HG03135 (cell line): ENCODE results near the gene FAF1.

Source experiments
- ATAC-seq: cut with Tn5 transposase; IDR thresholded peaks from one replicate; pipeline ENCODE4 v1.9.1; 2021; ENCODE audit warnings: mild to moderate bottlenecking, moderate library complexity; ENCODE audit not compliant: unreplicated experiment

The FAF1 gene

DNA sequence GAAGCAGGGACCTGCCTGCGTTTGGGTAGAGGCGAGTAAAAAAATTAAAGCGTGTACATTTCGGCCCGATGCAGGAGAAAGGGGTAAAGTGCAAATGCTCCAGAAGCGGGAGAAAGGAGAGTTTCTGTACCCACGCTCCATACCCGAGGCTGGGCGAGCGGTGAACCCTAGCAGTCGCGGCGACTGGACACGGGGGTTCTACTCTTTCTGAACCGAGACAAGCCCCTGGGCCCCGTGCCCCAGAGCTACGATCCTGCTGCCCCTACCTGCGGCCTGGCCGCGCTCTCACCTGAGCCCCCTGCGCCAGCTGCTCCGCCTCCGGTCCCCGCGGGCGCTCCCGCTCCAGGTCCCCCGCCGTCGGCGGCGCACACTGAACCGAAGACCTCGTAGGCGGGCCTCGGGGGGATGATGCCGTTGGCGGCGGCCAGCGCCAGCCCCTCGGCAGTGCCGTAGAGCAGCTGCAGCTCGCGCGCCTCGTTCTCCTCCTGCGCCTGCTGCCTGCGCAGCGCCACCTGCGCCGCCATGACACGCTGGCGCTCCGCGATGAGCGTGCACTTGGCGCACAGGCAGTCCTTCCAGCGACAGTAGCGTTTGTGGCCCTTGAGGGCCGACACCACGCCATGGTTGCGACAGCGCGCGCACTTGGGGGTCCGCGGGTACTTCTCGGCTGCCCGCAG, 539.2 kb downstream of the FAF1 start:
- ATAC-seq: no peak

DNA sequence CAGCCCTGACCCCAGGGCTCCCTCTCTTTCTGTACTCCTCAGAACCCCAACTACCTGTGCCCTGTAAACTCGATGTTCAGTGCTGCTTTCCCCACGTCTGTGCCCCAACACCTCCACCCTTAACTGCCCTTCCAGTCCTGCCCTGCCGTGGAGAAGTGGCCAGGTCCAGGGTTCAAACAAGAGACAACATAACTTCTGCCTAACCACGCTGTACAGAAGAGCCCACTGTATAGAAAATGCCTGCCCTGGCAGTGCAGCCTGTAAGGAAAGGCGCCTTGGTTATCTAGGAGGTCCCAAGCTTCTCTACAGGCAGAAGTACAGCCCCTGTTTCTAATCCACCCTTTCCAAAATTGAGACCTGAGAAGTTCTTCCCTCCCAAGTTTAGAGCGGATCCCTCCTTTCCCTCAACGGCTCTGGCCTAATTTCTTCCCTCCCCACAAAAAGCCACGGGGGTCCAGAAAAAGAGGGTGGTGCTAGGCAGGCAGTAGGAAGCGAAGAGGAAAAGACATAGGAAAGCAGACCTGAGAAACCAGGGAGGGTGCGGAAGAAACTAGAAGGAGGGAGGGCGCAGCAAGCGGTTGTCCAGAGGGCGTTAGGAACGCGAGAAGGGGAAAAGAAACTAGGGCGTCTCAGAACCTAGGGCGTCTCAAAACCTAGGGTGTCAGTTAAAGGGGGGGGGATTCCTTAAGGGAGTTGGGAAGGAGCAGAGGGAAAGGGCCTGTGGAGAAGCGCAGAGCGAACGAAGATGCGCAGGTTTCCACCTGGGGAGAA, 540.0 kb downstream of the FAF1 start:
- ATAC-seq: no peak

DNA sequence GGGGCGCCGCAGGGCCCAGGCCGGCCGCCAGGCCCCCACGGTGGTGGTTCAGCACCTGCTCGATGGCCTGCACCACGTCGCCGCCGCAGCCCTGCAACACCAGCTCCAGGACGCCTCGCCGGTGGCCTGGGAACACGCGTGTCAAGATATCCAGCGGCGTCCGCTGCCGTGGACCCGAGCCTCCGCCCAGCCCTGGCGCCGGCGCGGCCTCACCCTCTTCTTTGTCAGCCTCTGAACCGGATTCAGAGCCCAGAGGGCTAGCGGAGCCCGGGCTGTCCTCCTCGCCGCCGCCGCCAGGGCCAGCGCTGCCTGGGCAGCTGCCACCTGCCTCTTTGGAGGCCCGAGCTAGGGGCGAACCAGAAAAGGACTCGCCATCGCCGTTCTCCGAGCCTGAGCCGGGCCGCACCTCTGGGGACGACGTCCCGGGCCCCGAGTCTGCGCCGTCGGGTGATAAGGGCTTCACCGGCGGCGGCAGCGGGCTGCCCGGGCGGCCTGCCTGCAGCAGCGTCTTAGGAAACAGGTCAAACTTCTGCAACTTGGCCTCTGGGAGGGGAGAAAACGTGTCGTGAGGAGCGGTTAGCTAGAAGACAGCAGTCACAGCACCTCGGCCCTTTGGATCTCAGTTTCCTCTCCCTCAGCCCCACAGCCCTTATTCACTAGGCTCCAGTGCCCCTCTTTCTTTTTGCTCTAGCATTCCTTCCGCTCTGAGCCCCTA, 540.7 kb downstream of the FAF1 start:
- ATAC-seq: no peak

DNA sequence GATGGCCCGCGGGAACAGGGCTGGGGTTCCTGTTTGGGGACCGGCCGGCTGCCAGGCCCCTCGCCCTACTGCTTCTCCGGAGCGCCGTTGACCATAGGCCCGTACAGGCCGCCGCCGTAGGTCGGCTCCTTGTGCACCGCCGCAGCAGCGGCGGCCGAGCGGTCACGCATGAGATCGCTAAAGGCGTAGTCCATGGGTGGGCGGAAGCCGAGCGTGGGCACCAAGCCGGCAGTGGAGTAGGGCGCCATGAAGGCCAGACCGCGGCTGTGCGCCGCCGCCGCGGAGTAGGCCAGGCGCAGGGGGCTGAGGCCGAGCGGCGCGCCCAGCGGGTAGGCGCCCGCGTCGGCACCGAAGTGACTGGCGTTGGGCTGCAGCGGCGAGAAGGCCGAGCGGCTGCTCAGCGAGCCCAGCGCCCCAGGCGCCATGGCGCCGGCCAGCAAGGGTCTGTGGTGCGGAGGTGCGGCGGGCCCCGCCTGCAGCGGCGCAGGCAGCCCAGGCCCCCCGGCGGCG, 541.4 kb downstream of the FAF1 start:
- ATAC-seq: no peak

DNA sequence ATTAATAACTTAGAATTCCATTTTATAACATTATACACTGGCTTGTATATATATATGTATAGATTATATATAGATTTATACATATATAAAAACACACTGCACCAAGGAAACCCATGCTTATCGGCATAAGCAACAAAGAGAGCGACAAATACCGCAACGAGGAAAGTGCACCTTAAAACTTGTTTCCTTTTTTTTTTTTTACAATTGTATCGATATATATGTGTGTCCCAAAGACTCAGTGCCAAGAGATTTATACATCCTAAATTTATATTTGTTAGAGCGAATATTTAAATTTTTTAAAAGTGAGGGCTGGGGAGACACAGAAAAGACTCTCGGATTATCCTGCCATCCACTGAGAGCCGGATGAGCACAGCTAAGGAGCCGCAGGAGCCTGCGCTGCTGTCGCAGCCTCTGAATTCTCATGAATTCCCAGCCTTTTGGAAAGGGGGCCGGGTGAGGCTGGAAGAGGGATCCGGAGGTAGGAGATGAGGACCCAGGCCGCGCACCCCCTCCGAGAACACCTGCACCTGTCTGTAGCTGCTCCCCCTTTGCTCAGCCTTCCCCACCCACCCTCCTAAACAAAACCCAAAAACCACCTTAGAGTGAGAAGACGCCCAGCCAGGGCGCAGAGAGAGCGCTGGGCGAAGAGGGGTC, 542.0 kb downstream of the FAF1 start:
- no peak for ATAC-seq

DNA sequence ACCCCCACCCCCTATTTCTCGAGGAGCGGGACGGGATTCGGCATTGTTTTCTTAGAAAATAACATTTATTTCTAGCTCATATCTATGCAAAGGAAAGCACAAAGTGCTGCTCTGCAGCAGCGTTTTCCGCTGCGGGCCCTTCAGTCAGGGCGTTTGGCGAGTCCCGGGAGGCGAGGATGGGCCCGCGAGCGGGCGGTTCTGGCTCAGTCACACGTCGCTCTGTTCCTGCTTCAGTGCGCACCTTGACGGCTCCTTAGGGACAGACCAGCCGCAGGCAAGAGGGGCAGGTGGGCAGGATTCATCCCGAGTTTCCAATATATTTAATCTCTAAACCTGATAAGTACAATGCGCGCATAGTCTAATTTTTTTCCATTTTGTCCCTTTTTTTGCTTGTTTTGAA, 542.6 kb downstream of the FAF1 start:
- no peak for ATAC-seq

DNA sequence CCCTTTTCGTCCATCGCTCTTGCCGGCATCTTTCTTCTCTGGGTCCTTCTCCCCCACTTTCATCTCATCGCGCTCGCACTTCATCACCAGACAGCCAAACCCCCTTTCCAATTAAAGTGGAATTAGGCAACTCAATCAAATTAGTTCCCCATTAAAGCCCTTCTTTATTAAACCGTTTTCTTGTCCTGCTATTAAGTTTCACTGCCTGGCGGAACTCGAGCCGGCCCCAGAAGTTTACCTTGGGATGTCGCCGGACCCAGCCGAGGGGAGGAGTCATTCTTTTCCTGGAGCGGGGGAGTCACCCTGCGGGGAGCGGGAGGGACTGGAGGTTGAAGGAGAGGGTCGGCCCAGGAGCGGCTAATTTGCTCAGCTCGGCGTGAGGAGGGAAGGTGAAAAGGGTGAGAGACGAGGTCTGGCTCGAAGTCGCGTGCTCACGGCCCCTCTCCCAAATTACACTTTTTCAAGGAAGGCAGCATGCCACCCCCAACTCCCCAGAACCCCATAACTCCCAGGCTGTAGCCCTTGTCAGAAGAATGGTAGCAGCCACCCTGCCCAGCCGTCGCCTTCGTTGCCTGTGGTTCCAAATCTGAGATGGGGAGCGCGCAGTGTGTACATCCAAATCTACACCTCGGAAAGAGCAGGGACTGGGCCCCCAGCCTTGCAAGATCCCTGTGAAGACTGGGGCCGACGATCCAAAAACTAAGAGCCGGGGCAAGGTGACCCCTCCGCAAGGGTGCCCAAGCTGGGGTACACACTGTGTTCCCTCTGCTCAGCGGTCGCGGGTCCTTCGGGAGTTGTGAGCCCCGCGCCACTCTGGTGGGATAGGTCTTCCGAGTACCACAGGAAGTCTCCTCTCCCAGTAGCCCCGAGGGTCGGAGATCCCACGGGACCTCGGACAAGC, 543.3 kb downstream of the FAF1 start:
- no peak for ATAC-seq

DNA sequence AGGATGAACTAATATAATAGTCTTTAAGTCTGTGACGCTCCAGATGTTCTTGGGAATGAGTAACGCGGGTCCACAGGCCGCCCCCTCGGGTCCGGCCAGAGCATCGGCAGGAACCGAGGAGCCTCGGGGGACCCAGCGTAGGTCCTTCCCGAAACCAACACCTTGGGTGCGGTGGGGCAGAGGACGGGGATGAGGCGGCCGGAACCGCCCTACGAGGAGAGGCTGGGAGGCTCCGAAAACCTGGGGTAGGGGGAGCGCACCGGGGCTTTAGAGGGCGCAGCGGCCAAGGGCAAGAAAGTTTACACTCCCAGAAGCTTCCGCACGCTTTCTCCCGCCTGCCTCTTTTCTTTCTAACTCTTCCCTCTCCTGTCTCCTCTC, 543.9 kb downstream of the FAF1 start:
- ATAC-seq: no peak

DNA sequence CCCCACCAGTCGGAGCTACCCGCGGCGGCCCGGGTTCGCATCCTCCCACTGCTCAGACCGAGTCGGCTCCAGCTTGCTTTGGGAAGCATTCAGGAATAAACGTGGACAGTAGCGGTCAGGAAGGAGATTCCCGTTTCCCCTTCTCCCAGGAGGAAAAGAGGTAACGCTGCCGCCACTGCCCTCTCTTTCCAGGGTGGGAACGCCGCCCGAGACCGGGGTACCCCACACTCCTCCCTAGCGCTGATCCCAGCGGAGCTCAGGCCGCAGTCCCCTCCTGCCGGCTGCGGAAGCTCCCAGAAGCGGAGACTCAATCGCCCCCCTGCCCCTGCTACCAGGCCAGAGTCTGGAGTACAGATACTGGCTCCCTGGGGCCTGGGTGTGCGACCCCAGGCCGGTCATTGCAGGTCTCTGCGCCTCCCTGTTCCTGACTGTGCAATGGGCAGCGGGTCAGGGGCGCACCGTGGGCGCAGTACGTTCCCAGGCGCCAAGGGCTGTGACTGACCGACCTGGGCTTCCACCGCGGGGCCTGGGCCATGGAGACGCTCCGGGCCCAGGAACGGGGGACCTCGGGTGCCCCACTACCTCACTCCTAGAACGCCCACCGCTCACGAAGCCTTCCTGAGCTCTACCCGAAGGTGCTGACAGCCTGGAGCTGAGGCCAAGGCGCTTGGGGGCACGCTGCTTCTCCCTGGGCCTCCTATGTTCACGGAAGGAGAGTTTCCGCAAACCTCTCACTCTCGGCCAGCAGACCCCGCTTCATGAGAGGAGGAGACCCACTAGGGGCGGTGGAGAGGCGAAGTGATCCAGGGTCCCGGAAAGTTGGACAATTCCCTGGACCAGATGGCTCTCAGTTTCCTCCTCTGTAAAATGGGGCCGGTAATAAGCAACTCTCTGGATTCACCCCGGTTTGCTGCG, 544.6 kb downstream of the FAF1 start:
- ATAC-seq: no peak

DNA sequence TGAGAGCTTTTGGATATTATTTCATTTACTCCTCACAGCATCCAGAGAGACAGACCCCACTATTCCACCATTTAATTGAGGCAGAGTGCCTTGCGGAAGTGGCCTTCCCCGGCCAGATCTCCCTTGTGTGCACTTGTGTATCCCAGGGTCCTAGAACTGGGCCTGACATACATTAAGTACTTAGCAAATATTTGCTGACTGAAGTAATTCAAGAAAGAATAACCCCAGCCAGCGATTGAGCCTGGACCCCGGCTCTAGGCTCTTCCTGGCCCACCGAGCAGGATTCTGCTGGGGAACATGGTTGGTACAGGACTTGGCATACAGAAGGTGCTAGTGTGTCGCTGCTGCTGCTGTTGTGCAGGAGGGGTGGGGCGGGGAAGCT, 545.2 kb downstream of the FAF1 start:
- no peak for ATAC-seq

DNA sequence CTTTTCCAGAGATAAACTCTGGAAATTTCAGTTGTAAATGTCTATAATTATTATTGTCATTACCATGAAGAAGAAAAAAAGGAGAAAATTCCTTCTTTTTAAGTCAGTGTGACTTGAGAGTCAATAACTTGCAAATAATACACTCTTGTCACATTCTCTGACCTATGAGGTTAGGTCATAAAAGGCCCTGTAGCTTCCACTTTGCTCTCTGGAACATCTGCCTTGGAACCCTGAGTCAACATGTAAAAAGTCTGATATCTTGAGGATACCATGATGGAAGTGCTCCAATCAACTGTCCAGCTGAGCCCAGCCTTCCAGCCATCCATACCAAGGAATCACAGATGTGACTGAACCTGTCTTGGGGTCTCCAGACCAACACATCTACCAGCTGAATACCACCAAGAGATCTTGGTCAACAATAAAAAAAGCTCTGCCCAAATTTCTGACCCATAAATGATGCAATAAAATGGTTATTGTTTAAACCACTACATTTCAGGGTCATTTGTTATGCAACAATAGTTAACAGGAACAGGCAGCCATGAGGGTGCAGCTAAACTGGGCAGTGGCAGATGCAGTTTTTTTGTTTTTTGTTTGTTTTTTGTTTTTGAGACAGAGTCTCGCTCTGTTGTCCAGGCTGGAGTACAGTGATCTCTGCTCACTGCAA, 547.1 kb downstream of the FAF1 start:
- no peak for ATAC-seq

DNA sequence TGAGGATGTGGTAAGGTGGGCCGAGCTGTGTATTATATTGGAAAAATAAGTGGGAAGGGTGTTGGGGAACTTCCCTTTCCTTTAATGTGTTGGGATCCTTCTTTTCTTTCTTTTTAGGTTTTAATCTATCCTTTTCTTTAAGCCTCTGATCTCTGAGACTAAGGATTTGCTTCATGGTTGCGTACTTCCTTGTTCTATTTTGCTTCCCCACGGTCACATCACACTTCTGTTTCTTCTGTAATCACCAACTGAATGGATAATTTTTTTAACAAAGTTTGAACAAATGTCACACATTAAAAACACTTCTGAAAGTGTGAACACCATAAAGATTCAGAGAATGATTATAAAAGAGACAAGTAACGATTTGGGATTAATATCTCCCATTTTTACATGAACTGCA, 554.3 kb downstream of the FAF1 start:
- no peak for ATAC-seq

DNA sequence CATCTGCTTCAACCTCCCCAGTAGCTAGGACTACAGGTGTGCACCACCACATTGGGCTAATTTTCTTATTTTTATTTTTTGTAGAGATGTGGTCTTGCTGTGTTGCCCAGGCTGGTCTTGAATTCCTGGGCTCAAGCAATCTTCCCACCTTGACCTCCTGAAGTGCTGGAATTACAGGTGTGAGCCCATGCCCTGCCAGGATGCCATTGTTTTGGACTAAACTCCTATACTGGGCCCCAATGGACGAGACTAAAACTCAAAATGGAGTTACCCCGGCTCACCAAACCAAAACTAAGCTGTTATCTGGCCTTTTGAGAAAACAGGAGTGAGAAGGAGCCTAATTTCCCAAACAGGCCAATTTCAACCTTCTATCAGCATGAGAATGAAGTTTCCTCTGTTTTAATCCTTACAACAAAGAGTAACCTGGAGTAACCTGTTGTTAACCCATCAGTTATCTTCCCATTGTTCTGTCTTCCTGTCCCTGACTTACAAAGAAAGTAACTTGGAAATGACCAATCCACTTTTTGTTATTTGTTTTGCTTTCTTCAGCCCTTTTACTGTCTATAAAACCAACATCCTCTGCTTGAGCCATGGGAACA, 566.4 kb downstream of the FAF1 start:
- ATAC-seq: no peak
